RCC 7860 (cell line): ENCODE measurements around the gene ZBTB45.

ENCODE experiments used
- DNase-seq: peaks from one replicate; pipeline ENCODE4 v3.0.0-alpha.2; 2015; ENCODE audit warnings: low spot score
- FAIRE-seq: peaks from 2 replicates; lab custom pipeline; 2012; peaks lifted over from hg19 to GRCh38; lab: Jason Lieb, UNC

ZBTB45 gene

DNA sequence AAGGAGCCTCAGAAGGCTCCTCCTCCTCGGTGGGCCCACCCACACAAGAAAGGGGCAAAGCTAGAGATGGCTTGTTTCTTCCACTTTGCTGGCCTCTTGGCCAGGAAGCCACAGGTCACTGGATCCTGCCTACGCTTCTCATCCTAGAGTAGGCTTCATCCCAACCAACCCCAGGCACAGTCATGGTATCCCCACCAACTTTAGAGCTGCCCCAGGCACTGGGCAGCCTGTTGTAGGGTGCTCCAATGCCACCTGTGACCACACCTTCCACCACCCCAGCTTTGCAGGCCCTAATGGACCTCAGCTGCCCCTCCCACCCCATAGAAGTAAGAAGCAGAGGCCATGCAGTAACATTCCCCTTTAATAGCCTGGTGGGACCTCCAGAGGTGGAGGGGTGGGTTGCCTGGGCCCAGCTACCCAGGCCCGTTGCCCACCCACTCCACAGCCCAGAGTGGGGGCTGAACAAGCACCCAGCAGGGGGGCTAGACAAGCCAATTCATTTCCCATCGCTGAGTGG is 35.8 kb upstream of the ZBTB45 start:
- DNase-seq (no peak), FAIRE-seq (no peak)

DNA sequence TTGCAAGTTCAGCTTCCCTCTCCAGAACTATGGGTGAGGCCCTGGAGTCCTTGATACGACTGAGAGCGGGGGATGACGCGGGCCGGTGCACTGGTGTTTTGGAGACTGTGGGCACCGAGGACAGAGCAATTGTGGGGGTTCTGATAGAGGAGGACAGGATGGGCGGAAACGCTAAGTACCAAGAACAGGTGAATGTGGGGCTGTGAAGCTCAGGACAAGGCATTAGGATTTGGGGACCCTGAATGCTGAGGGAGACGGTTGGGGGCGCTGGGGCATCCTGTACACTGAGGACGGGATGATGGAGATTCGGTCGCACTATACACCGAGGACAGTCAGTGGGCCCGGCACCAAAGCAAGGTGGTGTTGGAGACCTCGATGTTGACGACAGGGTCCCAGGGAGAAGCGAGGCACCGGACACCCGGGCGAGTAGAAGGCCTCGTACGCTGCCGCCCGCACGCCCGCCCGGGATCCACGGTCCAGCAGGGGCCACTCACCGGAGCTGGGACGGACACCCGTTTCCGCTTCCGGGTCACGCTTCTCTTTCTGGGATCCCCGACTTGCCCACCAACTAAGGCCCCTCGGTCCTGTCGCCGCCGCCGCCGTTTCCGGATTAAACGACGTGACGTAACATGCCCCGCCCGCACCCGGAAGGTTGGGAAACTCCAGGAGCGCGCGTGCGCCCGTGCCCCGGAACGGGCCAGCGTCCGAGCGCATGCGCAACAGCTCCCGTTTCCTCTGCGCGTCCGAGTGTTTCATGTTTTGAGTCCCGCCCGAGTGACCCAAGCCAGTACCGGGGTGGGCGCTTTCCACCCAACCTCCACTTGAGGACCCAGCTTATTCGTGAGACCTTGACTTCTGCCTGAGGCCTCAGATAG is 35.1 kb upstream of the ZBTB45 start, which contains the start of gene CHMP2A:
Gene CHMP2A (minus strand): TSS at position 612 of the 875 bp plus-strand sequence. CDS start 893 bp downstream, outside the sequence.
- FAIRE-seq (peak; percentile 45), DNase-seq (peak; percentile 85)

DNA sequence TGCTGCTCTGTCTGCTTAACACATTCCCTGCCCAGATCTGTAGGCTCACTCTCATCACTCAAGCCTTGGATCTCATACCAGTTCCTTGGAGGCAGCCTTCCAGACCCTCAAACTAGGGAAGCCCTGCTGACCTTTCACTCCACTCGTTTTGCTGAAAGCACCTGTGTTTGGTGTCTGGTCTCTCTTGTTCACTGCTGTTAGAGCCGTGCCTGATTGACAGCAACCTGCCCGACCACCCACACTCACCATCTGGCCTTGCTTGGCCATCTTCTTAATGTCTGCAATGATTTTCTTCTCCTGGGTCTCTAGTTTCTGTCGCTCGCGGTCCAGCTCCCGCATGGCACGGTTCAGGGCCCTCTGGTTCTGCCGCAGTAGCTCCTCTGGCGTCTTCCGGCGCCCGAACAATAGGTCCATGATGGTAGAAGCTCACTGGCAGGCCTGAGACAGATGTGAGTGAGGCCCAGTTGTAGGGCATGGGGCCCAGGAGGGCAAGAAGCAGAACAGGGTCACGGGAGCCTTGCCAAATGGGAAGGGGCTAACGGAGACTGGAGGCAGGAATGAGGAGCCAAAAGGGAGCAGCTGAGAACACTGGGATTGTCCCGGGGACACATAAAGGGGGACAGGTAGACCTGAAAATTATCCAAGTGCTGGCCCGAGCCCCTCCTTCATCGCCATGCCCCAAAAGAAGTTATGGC is 34.3 kb upstream of the ZBTB45 start:
- FAIRE-seq = no peak
- DNase-seq = no peak

DNA sequence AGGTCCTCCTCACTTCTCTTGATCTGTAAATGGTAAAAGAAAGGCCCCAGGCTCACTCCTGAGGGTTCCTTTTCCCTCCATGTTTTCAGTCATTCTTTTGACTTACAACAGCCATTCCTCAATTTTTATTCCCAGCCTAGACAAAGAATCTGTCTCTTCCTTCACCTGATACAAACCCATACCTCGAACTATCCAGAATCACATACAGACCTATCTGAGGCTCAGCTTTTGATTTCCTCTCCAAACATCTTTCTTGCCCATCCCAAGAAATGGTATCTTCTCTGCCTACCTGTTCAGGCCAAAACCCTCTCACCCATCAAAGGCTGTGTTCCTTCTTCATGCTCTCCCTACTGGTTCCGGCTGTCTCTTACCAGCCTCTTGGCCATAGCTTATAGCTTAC is 33.0 kb upstream of the ZBTB45 start:
- no peak for FAIRE-seq

DNA sequence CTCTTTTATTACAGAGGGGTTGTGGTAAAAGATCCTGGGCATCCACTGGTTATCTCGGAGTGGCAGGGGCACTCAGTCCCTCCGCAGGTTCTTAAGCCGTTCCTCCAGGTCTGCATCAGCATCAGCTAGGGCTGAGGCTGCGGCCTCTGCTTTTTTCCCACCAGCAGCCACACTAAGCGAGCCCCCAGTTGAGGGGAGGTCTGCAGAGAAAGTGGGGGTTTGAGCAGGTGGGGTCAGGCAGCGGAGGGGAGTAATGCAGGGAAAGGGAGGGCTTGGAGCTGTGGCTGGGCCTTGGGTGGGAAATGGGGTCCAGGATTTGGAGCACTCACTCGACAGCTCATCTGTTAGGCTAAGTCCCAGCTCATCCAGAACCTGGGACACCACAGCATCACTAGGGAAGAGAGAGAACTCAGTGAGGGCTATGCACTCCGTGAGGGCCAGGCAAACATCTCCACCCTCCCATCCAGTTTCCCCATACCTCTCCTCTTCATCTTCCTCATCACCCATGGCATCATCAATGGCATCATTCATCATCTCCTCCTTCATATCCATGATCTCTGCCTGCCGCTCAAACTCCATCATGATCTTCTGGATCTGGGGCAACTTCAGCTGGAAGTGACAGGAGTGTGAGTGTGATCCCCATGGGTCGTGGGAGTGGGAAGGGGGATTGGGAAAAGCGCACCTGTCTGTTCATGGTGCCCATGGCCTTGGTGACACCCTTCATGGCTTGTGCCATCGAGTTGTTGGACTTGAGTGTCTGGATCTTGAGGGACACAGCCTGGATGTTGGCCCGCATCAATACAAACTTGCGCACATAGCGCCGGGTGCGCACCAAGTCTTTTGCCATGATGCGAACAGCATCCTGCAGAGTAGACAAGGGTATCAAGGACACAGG is 32.2 kb upstream of the ZBTB45 start:
- DNase-seq (no peak), FAIRE-seq (no peak)

More for the DNA sequence above, 33.0 kb upstream of the ZBTB45 start:
- no peak for DNase-seq

DNA sequence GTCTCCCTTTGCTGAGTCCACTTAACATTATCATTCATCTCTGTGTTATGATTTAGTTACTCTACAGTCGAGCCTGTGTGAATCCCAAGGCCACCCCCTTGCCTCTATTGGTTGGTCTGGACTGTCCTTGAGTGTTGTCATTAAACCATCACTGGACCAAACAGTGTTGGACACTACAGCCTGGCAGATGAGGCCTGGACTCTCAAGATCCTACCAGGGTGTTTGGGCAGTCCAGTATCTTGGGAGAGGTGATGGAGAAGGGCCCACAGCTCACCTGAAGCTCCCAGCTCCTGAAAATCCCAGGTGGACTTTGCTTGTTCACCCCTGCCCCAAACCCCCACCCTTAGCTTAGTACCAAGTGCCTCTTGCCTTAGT is 31.5 kb upstream of the ZBTB45 start:
- FAIRE-seq (no peak), DNase-seq (no peak)

DNA sequence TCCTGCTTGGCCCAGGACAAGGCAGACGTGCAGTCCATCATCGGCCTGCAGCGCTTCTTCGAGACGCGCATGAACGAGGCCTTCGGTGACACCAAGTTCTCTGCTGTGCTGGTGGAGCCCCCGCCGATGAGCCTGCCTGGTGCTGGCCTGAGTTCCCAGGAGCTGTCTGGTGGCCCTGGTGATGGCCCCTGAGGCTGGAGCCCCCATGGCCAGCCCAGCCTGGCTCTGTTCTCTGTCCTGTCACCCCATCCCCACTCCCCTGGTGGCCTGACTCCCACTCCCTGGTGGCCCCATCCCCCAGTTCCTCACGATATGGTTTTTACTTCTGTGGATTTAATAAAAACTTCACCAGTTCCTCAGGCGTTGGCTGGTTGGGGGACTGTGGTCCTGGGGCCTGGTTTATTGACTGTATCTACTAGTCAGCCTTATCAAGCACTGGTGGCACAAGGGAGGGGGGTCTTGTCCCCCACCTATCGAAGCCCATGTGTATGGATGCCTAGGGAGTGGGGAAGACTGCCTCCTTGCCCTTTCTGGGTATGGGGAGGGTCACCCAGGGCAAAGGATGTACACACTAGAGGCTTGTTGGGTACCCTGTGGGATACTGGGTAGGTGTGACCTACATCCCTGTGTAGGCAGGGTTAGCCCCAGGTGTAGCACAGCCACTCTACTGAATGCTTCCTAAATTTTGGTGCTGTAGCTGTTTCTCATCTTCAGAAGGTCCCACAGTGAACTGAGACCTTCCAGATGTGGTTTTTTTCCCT is 30.9 kb upstream of the ZBTB45 start:
- FAIRE-seq (no peak), DNase-seq (no peak)

DNA sequence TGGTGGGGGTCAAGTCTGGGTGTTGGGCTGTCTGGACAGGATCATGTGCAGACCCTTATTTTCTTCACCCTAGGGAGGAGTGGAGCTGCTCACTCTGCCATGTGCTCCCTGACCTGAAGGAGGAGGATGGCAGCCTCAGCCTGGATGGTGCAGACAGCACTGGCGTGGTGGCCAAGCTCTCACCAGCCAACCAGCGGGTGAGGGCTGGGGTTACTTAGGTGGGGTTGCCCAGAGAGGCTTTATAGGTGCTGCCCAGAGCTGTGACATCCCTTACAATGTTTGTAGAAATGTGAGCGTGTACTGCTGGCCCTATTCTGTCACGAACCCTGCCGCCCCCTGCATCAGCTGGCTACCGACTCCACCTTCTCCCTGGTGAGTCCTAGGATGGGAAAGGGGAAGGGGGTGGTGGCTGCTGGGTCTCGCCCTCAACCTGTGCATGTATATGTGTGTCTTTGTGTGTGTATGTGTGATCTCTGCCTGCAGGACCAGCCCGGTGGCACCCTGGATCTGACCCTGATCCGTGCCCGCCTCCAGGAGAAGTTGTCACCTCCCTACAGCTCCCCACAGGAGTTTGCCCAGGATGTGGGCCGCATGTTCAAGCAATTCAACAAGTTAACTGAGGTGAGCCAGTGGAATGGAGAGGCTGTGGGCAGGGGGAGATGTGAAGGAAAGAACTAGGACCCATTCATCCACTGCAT is 30.2 kb upstream of the ZBTB45 start:
- DNase-seq (no peak), FAIRE-seq (no peak)

DNA sequence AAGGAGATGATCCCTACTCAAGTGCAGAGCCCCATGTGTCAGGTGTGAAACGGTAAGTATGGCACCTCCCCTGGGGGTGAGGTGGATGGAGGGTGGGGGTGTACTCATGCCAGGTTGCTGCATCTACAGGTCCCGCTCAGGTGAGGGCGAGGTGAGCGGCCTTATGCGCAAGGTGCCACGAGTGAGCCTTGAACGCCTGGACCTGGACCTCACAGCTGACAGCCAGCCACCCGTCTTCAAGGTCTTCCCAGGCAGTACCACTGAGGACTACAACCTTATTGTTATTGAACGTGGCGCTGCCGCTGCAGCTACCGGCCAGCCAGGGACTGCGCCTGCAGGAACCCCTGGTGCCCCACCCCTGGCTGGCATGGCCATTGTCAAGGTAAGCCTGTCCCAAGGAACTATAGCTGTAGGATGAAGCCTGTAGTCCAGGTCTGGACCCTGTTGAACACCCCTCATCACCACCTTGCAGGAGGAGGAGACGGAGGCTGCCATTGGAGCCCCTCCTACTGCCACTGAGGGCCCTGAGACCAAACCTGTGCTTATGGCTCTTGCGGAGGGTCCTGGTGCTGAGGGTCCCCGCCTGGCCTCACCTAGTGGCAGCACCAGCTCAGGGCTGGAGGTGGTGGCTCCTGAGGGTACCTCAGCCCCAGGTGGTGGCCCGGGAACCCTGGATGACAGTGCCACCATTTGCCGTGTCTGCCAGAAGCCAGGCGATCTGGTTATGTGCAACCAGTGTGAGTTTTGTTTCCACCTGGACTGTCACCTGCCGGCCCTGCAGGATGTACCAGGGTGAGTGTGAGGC is 29.5 kb upstream of the ZBTB45 start:
- FAIRE-seq (no peak), DNase-seq (no peak)

DNA sequence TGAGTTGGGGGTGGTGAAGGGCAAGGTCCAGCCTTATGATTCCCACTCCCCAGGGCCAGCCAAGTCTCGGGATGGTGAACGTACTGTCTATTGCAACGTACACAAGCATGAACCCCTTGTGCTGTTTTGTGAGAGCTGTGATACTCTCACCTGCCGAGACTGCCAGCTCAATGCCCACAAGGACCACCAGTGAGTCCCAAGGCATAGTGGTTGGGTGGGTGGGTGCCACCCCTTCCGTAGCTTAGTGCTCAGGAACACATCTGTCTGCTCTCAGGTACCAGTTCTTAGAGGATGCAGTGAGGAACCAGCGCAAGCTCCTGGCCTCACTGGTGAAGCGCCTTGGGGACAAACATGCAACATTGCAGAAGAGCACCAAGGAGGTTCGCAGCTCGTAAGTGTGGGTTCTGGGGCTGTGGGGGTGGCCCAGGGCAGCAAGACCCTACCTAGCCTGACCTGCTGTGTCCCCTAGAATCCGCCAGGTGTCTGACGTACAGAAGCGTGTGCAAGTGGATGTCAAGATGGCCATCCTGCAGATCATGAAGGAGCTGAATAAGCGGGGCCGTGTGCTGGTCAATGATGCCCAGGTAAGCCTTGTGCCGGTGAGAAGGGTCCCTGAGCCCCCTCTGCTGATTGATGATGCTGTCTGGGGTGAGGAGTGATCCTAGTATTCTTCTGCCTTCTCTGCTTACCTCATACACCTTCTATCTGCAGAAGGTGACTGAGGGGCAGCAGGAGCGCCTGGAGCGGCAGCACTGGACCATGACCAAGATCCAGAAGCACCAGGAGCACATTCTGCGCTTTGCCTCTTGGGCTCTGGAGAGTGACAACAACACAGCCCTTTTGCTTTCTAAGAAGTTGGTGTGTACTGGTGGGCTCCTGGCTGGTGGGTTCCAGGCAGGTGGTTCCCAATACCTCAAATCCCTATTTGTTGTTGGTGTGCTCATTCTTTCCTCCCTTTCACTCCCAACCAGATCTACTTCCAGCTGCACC is 28.0 kb upstream of the ZBTB45 start:
- DNase-seq = no peak
- FAIRE-seq = no peak

DNA sequence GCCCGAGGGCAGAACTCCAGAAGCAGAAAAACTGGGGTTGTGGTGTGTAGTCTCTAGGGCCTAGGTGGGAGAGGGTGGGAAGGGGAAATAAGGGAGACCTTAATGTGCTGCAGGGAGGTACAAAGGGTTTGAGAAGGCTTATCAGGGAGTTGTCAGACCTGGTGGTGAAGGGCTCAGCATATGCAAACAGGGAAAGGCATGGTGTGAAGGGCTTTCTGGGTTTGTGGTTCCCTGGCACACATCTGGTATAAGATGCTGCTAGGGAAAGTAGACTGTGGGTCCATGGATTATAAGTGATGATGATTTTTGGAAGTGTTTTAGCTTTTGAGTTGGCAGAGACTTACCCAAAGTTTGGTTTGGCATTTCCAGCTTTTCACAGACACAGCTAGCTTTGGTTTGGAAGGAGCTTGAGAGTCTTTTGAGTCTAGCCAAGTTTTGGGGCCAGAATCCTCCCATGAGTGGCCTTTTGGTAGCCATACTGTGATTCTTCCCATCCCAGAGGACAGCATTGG is 26.5 kb upstream of the ZBTB45 start:
- FAIRE-seq = no peak
- no peak for DNase-seq

DNA sequence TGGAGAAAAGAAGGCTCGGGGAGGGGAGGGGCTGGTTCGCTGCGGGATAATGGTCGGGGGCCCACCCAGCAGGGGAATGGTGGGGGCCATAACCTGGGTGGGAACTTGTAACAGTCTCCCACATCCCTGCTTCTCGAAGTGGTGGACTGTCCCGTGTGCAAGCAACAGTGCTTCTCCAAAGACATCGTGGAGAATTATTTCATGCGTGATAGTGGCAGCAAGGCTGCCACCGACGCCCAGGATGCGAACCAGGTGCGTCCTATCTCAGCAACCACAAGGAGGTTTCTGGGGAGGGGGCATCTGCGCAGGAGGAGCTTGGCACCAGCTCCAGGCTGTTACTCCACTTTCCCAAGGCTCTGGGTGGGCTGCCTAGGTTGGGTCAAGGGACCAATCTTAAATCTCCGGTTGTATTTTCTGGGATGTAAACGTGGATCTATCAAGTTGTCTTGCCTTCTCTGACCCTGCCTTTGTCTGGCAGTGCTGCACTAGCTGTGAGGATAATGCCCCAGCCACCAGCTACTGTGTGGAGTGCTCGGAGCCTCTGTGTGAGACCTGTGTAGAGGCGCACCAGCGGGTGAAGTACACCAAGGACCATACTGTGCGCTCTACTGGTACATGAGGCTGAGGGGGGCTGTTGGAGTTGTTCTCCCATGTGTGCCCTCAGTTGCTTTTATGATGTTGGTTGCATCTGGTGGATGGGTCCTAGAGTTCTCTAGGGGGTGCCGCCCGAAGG is 25.8 kb upstream of the ZBTB45 start:
- no peak for FAIRE-seq
- DNase-seq = no peak

DNA sequence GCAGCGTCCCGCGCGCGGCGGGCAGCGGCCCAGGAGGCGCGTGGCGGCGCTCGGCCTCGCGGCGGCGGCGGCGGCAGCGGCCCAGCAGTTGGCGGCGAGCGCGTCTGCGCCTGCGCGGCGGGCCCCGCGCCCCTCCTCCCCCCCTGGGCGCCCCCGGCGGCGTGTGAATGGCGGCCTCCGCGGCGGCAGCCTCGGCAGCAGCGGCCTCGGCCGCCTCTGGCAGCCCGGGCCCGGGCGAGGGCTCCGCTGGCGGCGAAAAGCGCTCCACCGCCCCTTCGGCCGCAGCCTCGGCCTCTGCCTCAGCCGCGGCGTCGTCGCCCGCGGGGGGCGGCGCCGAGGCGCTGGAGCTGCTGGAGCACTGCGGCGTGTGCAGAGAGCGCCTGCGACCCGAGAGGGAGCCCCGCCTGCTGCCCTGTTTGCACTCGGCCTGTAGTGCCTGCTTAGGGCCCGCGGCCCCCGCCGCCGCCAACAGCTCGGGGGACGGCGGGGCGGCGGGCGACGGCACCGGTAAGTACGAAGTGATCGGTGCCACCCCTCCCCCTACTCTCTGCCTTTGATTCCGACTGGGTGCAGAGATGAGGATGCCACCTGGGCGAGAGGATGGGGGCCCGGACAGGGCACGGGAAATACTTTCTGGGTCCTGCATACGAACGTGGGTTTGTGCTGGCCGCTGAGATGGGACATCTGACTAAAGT is 25.1 kb upstream of the ZBTB45 start:
- no peak for DNase-seq
- no peak for FAIRE-seq

DNA sequence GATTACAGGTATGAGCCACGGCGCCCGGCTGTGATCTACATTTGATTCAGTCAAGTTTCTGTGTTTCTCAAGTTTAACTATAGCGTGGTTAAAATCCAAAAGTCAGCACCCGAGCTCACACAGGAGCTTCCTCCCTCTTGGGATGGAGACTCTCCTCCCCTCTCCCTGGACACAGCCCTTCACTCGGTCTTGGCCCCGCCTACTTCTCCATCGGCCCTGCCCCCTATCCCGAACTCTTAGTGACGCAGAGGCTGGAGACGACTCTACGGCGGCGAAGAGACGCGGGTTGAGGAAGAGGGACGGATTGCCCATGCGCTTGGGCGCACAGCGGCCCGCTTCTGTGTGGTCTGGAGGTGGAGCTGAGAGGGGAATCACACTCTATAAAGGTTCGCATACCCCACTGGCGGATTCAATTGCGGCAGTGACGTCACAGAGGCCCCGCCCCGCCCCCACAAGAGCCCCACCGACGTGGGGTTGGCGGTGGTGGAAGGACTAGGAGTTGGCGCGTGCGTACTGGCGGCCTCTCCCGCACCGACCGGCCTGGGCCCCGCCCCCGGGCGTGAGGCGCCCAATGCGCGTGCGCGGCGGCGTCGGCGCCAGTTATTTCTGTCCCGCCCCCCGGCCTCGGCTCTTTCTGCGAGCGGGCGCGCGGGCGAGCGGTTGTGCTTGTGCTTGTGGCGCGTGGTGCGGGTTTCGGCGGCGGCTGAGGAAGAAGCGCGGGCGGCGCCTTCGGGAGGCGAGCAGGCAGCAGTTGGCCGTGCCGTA is 24.4 kb upstream of the ZBTB45 start, which contains the start of gene TRIM28:
Gene TRIM28 (plus strand): TSS at position 239 of the 765 bp plus-strand sequence. CDS start 694 bp downstream, outside the sequence.
- DNase-seq (peak; percentile 97), FAIRE-seq (peak; percentile 80)
